ENCODE results near the gene CGB7.

DNA sequence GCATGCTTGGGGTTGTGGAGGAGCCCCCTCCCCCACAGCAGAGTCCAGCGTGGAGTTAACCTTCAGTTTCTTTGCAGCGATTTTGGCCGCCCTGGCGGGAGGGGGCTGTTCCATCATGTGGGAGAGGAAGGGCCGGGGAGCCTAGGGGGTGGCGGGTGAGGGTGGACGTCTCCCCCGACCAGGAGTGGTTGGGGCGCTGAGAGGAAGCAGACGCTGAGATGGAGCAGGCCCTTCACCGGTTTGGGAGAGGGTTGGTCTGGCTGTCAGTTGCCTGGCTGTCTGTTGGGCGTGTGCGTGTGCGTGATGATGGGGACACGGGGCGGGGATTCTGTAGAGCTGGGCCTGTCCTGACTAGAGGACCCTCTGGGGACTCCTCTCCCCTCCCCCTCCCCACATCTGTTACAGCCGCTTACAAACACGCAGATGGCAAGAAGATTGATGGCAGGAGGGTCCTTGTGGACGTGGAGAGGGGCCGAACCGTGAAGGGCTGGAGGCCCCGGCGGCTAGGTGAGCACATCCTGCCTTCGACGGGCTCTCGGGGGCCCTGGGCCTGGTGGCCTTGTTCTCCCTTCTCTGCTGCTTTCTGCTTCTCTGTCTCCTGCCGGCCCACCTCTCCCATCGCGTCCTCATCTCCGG, 46.8 kb upstream of the CGB7 start:
- TF ChIP-seq, protein P1, sequence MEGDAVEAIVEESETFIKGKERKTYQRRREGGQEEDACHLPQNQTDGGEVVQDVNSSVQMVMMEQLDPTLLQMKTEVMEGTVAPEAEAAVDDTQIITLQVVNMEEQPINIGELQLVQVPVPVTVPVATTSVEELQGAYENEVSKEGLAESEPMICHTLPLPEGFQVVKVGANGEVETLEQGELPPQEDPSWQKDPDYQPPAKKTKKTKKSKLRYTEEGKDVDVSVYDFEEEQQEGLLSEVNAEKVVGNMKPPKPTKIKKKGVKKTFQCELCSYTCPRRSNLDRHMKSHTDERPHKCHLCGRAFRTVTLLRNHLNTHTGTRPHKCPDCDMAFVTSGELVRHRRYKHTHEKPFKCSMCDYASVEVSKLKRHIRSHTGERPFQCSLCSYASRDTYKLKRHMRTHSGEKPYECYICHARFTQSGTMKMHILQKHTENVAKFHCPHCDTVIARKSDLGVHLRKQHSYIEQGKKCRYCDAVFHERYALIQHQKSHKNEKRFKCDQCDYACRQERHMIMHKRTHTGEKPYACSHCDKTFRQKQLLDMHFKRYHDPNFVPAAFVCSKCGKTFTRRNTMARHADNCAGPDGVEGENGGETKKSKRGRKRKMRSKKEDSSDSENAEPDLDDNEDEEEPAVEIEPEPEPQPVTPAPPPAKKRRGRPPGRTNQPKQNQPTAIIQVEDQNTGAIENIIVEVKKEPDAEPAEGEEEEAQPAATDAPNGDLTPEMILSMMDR (IDR thresholded peaks at IDR 0.05) = no peak
- TF ChIP-seq POLR2AphosphoS5 (IDR thresholded peaks at IDR 0.05; ENCODE audit: low read depth, low read length) = no peak
